PC-9 (cell line): ENCODE measurements around the gene CSK. TPM values are rescaled to one million over a fixed set of nuclear protein-coding genes. Genes with fewer than 3 reads are reported as not detected.

ENCODE experiments used
- BruUV-seq: library from RNA; stranded (reverse); fragments of 400-500 nt; replicated peaks from 2 replicates; lab custom pipeline; 2021; lab: Mats Ljungman, UMichigan
- CTCF ChIA-PET: fragments of 300-600 bp; sonication (Branson Sonifier 250); formaldehyde crosslinking; loops from one replicate; lab custom pipeline; 2022; ENCODE audit warnings: antibody characterized with exemption; lab: Charles Lee
- POLR2A ChIA-PET: fragments of 300-600 bp; sonication (Branson Sonifier 250); formaldehyde crosslinking; loops from one replicate; lab custom pipeline; 2022; ENCODE audit warnings: antibody characterized with exemption; ENCODE audit not compliant: unreplicated experiment; lab: Charles Lee
- DNase-seq, 2 experiments: peaks; one replicate each; pipeline versions ENCODE4 v3.0.0 to v3.0.0-alpha.2; 2015 to 2022; ENCODE audit warnings: mixed read lengths in 1 of 2
- H2AFZ ChIP-seq: fragments of 200-600 bp; sonication (generic); 2 replicates; pipeline ENCODE4 v1.8.1; 2017; ENCODE audit warnings: antibody characterized with exemption
- H3F3A ChIP-seq: fragments of 200-600 bp; sonication (generic); 2 replicates; pipeline ENCODE4 v1.8.1; 2017; ENCODE audit warnings: antibody characterized with exemption, mild to moderate bottlenecking, low read depth; ENCODE audit not compliant: insufficient read depth
- H3K27ac ChIP-seq: fragments of 200-600 bp; sonication (generic); 2 replicates; pipeline ENCODE4 v1.6.1; 2016; ENCODE audit warnings: mixed run types
- H3K27me3 ChIP-seq: fragments of 200-600 bp; sonication (generic); 2 replicates; pipeline ENCODE4 v1.6.1; 2016; ENCODE audit warnings: low read depth, mixed run types; ENCODE audit not compliant: insufficient read depth
- H3K36me3 ChIP-seq: fragments of 200-600 bp; sonication (generic); 2 replicates; pipeline ENCODE4 v1.6.1; 2016; ENCODE audit warnings: low read depth, mixed run types
- H3K4me1 ChIP-seq: fragments of 200-600 bp; sonication (generic); replicated peaks from 2 replicates; pipeline ENCODE4 v1.6.1; 2016; ENCODE audit warnings: mixed run types; ENCODE audit not compliant: insufficient read depth
- H3K4me2 ChIP-seq: fragments of 200-600 bp; sonication (generic); 2 replicates; pipeline ENCODE4 v1.6.1; 2017; ENCODE audit warnings: mixed run types
- H3K4me3 ChIP-seq: fragments of 200-600 bp; sonication (generic); 2 replicates; pipeline ENCODE4 v1.6.1; 2016; ENCODE audit warnings: mixed run types
- H3K79me2 ChIP-seq: fragments of 200-600 bp; sonication (generic); 2 replicates; pipeline ENCODE4 v1.6.1; 2017; ENCODE audit warnings: low read depth, mixed run types
- H3K9me2 ChIP-seq: fragments of 200-600 bp; sonication (generic); 2 replicates; pipeline ENCODE4 v1.8.1; 2017; ENCODE audit warnings: mild to moderate bottlenecking; ENCODE audit not compliant: insufficient read depth
- H3K9me3 ChIP-seq: fragments of 200-600 bp; sonication (generic); 2 replicates; pipeline ENCODE4 v1.8.1; 2016; ENCODE audit warnings: low read depth; ENCODE audit not compliant: insufficient read depth
- H4K20me1 ChIP-seq: fragments of 200-600 bp; sonication (generic); 2 replicates; pipeline ENCODE4 v1.8.1; 2017; ENCODE audit not compliant: insufficient read depth
- CTCF ChIP-seq: fragments of 200-600 bp; sonication (generic); conservative IDR thresholded peaks from 2 replicates; pipeline ENCODE4 v1.6.1; 2017; ENCODE audit warnings: mixed run types, antibody characterized with exemption, mild to moderate bottlenecking, moderate library complexity
- EZH2 ChIP-seq: fragments of 200-600 bp; sonication (generic); IDR thresholded peaks from 2 replicates; pipeline ENCODE4 v1.8.0; 2017; ENCODE audit warnings: antibody characterized with exemption, low read depth
- intact Hi-C: fragments of 100-400 bp; cut with micrococcal nuclease; formaldehyde crosslinking; loops from one replicate; pipeline ENCODE4 v1.10.0; 2022; ENCODE audit not compliant: unreplicated experiment
- total RNA-seq: library from RNA; stranded (reverse); gene quantifications from 2 replicates; pipeline ENCODE4 v1.2.3, GENCODE V29; 2021

The CSK gene
- total RNA-seq, 1 experiment from 2014 or later = 78.3 TPM

- no peak overlapping the region for H3K27ac ChIP-seq
- no peak overlapping the region for H3K4me2 ChIP-seq
- no peaks in the 10 kb centered on the region for H4K20me1 ChIP-seq
- no peaks in the 10 kb centered on the region for H3K79me2 ChIP-seq
- H2AFZ ChIP-seq = no peak overlapping the region
- no peak for DNase-seq
- intact Hi-C loops = no loop called here
- no peak overlapping the region for H3K4me3 ChIP-seq
- H3K9me3 ChIP-seq = no peaks in the 10 kb centered on the region
- H3K9me2 ChIP-seq = no peaks in the 10 kb centered on the region
- H3K4me1 ChIP-seq = no peaks in the 10 kb centered on the region
- no peaks in the 10 kb centered on the region for H3K27me3 ChIP-seq
- no peaks in the 10 kb centered on the region for H3K36me3 ChIP-seq
- no TSS peak for BruUV-seq
- ChIA-PET POLR2A (no interaction called here), CTCF (no interaction called here)
- H3F3A ChIP-seq = peaks cover 3% of the 10 kb centered on the region; the same call in 1 of the 2 replicates
- no peak for TF ChIP-seq EZH2
- TF ChIP-seq CTCF = no peak; the same call in 1 of the 2 replicates
Observed at GRCh38 chr15:74808840-74809229, 27.0 kb downstream of the CSK start.

GRCh38 chr15:74809242-74809641 is 27.4 kb downstream of the CSK start:
- H3K27ac ChIP-seq = no peak overlapping the region
- no TSS peak for BruUV-seq
- no peaks in the 10 kb centered on the region for H3K79me2 ChIP-seq
- no peaks in the 10 kb centered on the region for H3K4me1 ChIP-seq
- H3K4me3 ChIP-seq = no peak overlapping the region
- no peak overlapping the region for H2AFZ ChIP-seq
- intact Hi-C loops = no loop called here
- TF ChIP-seq EZH2 = no peak
- TF ChIP-seq CTCF = no peak; the same call in 1 of the 2 replicates
- no peaks in the 10 kb centered on the region for H3K36me3 ChIP-seq
- POLR2A ChIA-PET = interaction anchor here (0.8 kb wide), 1 partner anchor 430 kb away, joined by 6 read pairs; no protein-coding TSS in a partner anchor
- H4K20me1 ChIP-seq = no peaks in the 10 kb centered on the region
- no peak overlapping the region for H3K4me2 ChIP-seq
- no peaks in the 10 kb centered on the region; the same call in 1 of the 2 replicates for H3F3A ChIP-seq
- no peaks in the 10 kb centered on the region for H3K9me3 ChIP-seq
- no peaks in the 10 kb centered on the region for H3K27me3 ChIP-seq
- CTCF ChIA-PET = interaction anchor here (0.5 kb wide), 1 partner anchor 431 kb away, joined by 8 read pairs; no protein-coding TSS in a partner anchor
- no peak for DNase-seq
- no peaks in the 10 kb centered on the region for H3K9me2 ChIP-seq

- Histone ChIP-seq H3K4me2 (no peak overlapping the region), H3K79me2 (no peaks in the 10 kb centered on the region), H3K9me2 (no peaks in the 10 kb centered on the region), H3K27me3 (no peaks in the 10 kb centered on the region), H3K4me3 (no peak overlapping the region), H2AFZ (no peak overlapping the region), H3F3A (no peaks in the 10 kb centered on the region; the same call in 1 of the 2 replicates), H3K27ac (no peak overlapping the region), H3K4me1 (peaks cover 3% of the 10 kb centered on the region), H3K36me3 (no peaks in the 10 kb centered on the region), H3K9me3 (no peaks in the 10 kb centered on the region), H4K20me1 (no peaks in the 10 kb centered on the region)
- ChIA-PET POLR2A (interaction anchor here (0.8 kb wide), 1 partner anchor 431 kb away, joined by 6 read pairs; no protein-coding TSS in a partner anchor), CTCF (interaction anchor here (0.5 to 0.7 kb wide), 2 partner anchors 248 to 432 kb away, joined by 6 to 8 read pairs; no protein-coding TSS in a partner anchor)
- no TSS peak for BruUV-seq
- no peak for TF ChIP-seq CTCF
- no peak for TF ChIP-seq EZH2
- intact Hi-C loops = no loop called here
- DNase-seq = no peak
Observed at GRCh38 chr15:74809956-74810355, 28.1 kb downstream of the CSK start.
